AG10803 (cell line): ENCODE measurements around the gene STK4.

Source experiments
- DNase-seq: peaks from one replicate; pipeline ENCODE4 v3.0.0; 2010; ENCODE audit warnings: low read depth
- H3K4me3 ChIP-seq: 2 replicates; pipeline ENCODE4 v1.5.1; 2011; ENCODE audit warnings: mild to moderate bottlenecking, low read length, control low read depth
- CTCF ChIP-seq: conservative IDR thresholded peaks from 2 replicates; pipeline ENCODE4 v1.5.1; 2011; ENCODE audit warnings: mild to moderate bottlenecking, low read length, control low read depth, inconsistent platforms

STK4 gene

GRCh38 chr20:44966030-44966961 is at the start of gene STK4:
TSS of gene STK4 (plus strand) at chr20:44966512. CDS start at chr20:44966569, 57 bp downstream.
- H3K4me3 ChIP-seq, result peak within 1 kb of the TSS; percentile 96
- DNase-seq, result peak; percentile 87
- TF ChIP-seq CTCF, result peak; percentile 55

- DNase-seq, result no peak
- no peak overlapping the region for H3K4me3 ChIP-seq
- TF ChIP-seq CTCF, result no peak
Observed at GRCh38 chr20:44916586-44916985, 49.7 kb upstream of the STK4 start.

GRCh38 chr20:44917399-44917798 is 48.9 kb upstream of the STK4 start:
- H3K4me3 ChIP-seq, result no peak overlapping the region
- DNase-seq, result no peak
- TF ChIP-seq CTCF, result no peak

GRCh38 chr20:44918342-44918741 is 48.0 kb upstream of the STK4 start:
- no peak overlapping the region for H3K4me3 ChIP-seq
- no peak for TF ChIP-seq CTCF
- no peak for DNase-seq

- no peak for DNase-seq
- no peak for TF ChIP-seq CTCF
- no peak overlapping the region for H3K4me3 ChIP-seq
Observed at GRCh38 chr20:44918761-44919160, 47.6 kb upstream of the STK4 start.

GRCh38 chr20:44921447-44921846 is 44.9 kb upstream of the STK4 start:
- no peak for TF ChIP-seq CTCF
- no peak for DNase-seq
- H3K4me3 ChIP-seq, result no peak overlapping the region

GRCh38 chr20:44924541-44924940 is 41.8 kb upstream of the STK4 start:
- no peak for DNase-seq
- TF ChIP-seq CTCF, result no peak
- H3K4me3 ChIP-seq, result no peak overlapping the region
